ENCODE results near the gene UNC13B.
A peak's percentile ranks its signal among the peaks of the same experiment; 100 is the strongest.
"Not testable (repeated sequence)": the region's sequence is repeated elsewhere in the genome, so short reads cannot be mapped to it uniquely, and the experiment has no call there.

UNC13B gene

GRCh38 chr9:35226651-35227050, 64.8 kb downstream of the UNC13B start:
- no peak for DNase-seq (ENCODE audit: low read depth, low spot score)

GRCh38 chr9:35227284-35227683, 65.5 kb downstream of the UNC13B start:
- no peak for DNase-seq (ENCODE audit: low read depth, low spot score)

GRCh38 chr9:35229066-35229778, 67.4 kb downstream of the UNC13B start:
- DNase-seq (ENCODE audit: low read depth, low spot score), result no peak

- no peak for DNase-seq (ENCODE audit: low read depth, low spot score)
Measured at GRCh38 chr9:35229779-35230143, 68.0 kb downstream of the UNC13B start.

GRCh38 chr9:35232867-35233544, 71.2 kb downstream of the UNC13B start:
- DNase-seq (ENCODE audit: low read depth, low spot score), result no peak

GRCh38 chr9:35236692-35237091, 74.9 kb downstream of the UNC13B start:
- DNase-seq (ENCODE audit: low read depth, low spot score), result no peak

GRCh38 chr9:35237311-35237710, 75.5 kb downstream of the UNC13B start:
- DNase-seq (ENCODE audit: low read depth, low spot score), result no peak

GRCh38 chr9:35245945-35246344, 84.1 kb downstream of the UNC13B start:
- not testable (repeated sequence) for DNase-seq (ENCODE audit: low read depth, low spot score)

- DNase-seq (ENCODE audit: low read depth, low spot score), result no peak
Measured at GRCh38 chr9:35253075-35253474, 91.3 kb downstream of the UNC13B start.

GRCh38 chr9:35254237-35254636, 92.4 kb downstream of the UNC13B start:
- DNase-seq (ENCODE audit: low read depth, low spot score), result no peak

- no peak for DNase-seq (ENCODE audit: low read depth, low spot score)
Measured at GRCh38 chr9:35254984-35255857, 93.4 kb downstream of the UNC13B start.

GRCh38 chr9:35257986-35258659, 96.3 kb downstream of the UNC13B start:
- DNase-seq (ENCODE audit: low read depth, low spot score), result no peak

- DNase-seq (ENCODE audit: low read depth, low spot score), result peak; percentile 63
Measured at GRCh38 chr9:35258660-35259474, 97.1 kb downstream of the UNC13B start.

- no peak for DNase-seq (ENCODE audit: low read depth, low spot score)
Measured at GRCh38 chr9:35260186-35260585, 98.4 kb downstream of the UNC13B start.

GRCh38 chr9:35262064-35262463, 100.3 kb downstream of the UNC13B start:
- no peak for DNase-seq (ENCODE audit: low read depth, low spot score)

- DNase-seq (ENCODE audit: low read depth, low spot score), result no peak
Measured at GRCh38 chr9:35267710-35268109, 105.9 kb downstream of the UNC13B start.

- no peak for DNase-seq (ENCODE audit: low read depth, low spot score)
Measured at GRCh38 chr9:35269919-35270318, 108.1 kb downstream of the UNC13B start.

- DNase-seq (ENCODE audit: low read depth, low spot score), result no peak
Measured at GRCh38 chr9:35271637-35272036, 109.8 kb downstream of the UNC13B start.

GRCh38 chr9:35272989-35273388, 111.2 kb downstream of the UNC13B start:
- DNase-seq (ENCODE audit: low read depth, low spot score), result no peak

- no peak for DNase-seq (ENCODE audit: low read depth, low spot score)
Measured at GRCh38 chr9:35273591-35273990, 111.8 kb downstream of the UNC13B start.

- no peak for DNase-seq (ENCODE audit: low read depth, low spot score)
Measured at GRCh38 chr9:35274993-35275392, 113.2 kb downstream of the UNC13B start.
